HG02884 (cell line): ENCODE results near the gene POPDC2.

Experiments used
- ATAC-seq: cut with Tn5 transposase; IDR thresholded peaks from one replicate; pipeline ENCODE4 v1.9.1; 2021; ENCODE audit warnings: mild to moderate bottlenecking, moderate library complexity; ENCODE audit not compliant: unreplicated experiment

POPDC2 gene

GRCh38 chr3:119673875-119674274, 13.5 kb upstream of the POPDC2 start:
- ATAC-seq, result no peak

DNA sequence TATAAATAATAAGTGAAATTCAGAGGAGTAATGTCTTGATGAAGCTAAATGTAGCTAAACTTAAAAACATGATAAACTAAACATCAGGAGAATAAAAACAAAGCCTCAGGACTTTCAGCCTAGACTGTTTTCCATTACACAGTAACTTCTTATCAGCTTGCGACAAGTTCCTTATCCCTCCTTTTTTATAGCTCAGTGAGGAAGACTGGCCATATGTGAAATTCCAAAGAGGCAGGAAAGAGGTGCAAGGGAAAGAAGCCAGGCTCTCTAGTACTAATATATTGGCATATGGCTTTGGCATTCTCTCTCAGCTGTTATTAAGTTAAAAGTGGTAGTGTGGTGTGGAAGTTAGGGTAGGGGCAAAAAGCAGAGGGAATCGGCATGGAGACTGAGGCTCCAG, 12.4 kb upstream of the POPDC2 start:
- ATAC-seq, result no peak

DNA sequence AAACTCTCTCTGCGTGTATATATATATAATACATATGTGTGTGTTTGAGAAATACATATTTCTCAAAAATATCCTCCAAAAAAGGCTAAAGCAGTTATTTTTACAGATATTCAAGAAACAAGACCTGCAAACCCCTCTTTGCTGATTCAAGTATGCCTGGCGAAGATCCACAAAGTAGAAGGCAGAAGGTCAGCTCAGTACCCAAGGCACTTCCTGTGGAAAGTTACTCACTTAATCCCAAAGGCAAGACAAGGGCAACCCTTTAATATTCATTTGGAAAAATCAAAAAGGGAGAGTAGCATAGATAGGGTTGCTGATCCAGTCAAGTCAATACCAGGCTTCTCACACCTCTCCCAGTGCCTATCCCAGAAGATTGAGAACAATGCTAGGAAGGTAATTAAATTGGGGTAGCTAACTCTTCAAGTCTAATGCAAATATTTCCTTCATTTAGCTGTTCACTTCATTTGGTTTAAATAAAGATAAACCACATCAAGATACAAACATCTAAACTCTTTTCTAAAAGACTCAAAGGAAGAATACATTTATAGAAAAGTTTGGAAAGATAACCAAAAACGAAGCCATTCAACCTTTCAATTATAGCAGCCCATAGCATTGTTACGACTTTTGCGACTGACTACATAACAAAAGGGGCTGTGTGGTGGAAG, 9.6 kb upstream of the POPDC2 start:
- ATAC-seq, result no peak

GRCh38 chr3:119665954-119666559, 5.7 kb upstream of the POPDC2 start:
- ATAC-seq, result no peak

- no peak for ATAC-seq
Observed at GRCh38 chr3:119664850-119665379, 4.5 kb upstream of the POPDC2 start.

GRCh38 chr3:119664370-119664769, 4.0 kb upstream of the POPDC2 start:
- ATAC-seq, result no peak

- no peak for ATAC-seq
Observed at GRCh38 chr3:119663885-119664284, 3.5 kb upstream of the POPDC2 start.

- ATAC-seq, result no peak
Observed at GRCh38 chr3:119662604-119663373, 2.4 kb upstream of the POPDC2 start.

DNA sequence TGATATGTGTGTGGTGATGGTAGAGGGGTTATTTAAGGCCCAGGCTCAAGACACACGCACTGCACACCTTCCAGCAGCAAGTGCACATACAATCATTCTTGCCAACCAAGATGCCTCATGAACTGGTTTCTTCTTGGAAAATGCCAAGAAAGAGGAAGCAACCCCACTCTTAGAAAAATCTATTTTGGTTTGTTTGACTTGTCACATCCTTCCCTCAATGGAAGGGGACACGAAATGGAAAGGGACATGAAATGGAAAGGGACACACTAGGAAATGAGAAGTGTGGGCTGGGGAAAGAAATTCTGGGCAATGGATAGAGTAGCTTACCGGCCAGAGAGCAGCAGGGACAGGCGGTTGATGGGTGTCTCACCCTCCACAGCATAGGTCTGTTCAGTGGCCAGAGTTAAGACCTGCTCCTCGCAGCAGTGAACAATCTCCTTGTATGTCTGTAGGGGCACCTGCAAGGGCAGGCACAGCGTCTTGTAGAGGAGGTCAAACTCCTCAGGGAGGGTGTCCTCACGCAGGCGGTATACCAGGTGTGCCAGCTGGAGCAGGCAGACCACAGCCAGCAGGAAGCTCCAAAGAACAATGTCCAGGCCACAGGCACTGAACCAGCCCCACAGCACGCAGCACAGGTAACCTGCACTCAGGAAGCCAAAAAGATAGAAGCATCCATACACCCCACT, 640 bp downstream of the POPDC2 start:
- ATAC-seq, result no peak

- no peak for ATAC-seq
Observed at GRCh38 chr3:119658994-119659393, 1.4 kb downstream of the POPDC2 start.

- ATAC-seq, result no peak
Observed at GRCh38 chr3:119657887-119658702, 2.3 kb downstream of the POPDC2 start.

- ATAC-seq, result no peak
Observed at GRCh38 chr3:119653876-119654275, 6.5 kb downstream of the POPDC2 start.

- ATAC-seq, result no peak
Observed at GRCh38 chr3:119652306-119653033, 7.9 kb downstream of the POPDC2 start.

DNA sequence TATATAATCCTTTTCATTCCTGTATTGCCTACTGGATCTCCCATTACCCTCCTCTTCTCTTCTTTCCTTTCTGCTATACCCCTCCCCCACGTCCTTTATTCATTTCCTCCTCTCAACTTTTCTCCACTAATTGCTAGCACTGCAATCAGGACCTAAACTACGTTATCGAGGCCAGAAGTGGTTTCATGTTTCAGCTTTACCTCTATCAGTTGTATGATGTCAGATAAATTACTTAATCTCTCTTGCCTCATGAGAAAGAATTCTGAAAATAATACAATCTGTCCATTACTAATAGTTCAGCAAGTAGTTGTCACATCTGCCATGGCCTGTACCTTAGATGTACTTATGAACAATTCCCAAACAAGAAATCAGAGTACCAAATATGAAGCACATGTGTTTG, 10.6 kb downstream of the POPDC2 start:
- no peak for ATAC-seq

DNA sequence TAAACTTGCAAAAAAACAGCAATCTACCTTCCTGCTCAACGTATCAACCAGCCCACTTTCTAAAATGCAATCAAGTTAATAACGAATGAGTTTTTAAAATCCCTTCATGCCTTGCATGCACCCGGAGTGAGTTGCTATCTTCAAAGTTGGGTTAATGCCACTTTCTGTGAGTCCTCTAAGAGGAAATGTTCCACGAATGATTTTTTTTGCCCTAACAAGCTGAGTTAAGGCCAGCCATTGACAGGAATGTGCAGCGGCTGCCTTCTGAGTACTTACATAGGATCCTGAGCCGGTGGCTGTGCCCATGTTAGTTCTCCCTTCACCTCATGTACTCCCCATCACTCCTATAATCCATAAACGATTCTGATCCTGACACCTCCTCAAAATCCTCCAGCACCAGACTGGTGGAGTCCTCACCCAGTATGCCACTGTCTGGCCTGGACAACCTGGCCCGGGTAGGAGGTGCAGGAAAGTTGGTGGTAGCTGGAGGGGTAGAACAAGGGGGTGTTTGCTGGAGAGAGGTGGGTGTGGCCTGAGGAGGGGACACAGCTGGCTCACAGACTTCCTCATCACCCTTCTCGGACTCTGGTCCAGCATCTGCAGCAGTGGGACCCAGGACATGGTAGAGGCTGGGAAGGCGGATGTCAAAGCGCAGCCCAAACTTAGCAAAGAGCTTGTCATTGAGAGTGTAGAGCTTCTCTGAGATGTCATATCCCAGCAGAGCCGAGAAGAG, 12.4 kb downstream of the POPDC2 start:
- no peak for ATAC-seq

GRCh38 chr3:119647171-119647570, 13.2 kb downstream of the POPDC2 start:
- no peak for ATAC-seq

DNA sequence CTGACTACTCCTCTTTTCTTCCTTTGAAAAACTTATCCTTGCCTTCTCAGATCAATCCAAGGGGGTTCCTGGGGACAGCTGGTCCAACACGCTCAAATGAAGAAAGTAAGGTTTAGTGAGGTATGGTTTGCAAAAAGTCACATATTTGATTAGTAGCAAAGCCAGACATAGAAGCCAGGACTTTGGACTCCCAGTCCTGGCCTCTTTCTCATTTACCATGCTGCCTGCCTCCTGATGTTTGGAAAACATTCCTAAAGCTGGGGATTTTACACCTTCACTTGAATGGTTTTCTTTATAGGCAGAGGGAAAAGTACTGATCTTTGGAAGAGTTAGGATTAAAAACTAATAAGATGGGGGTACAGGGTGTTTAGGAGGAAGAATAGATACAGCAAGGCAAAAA, 14.6 kb downstream of the POPDC2 start:
- no peak for ATAC-seq

GRCh38 chr3:119644481-119644880, 15.9 kb downstream of the POPDC2 start:
- ATAC-seq, result no peak

- no peak for ATAC-seq
Observed at GRCh38 chr3:119643528-119643927, 16.9 kb downstream of the POPDC2 start.
